NCI-H1048 (cell line): ENCODE data around the gene TMEM263.
"Not testable (repeated sequence)": the region's sequence is repeated elsewhere in the genome, so short reads cannot be mapped to it uniquely, and the experiment has no call there.

Experiments
- DNase-seq: peaks from one replicate; lab custom pipeline; 2025; lab: John Stamatoyannopoulos, UW

Gene TMEM263

DNA sequence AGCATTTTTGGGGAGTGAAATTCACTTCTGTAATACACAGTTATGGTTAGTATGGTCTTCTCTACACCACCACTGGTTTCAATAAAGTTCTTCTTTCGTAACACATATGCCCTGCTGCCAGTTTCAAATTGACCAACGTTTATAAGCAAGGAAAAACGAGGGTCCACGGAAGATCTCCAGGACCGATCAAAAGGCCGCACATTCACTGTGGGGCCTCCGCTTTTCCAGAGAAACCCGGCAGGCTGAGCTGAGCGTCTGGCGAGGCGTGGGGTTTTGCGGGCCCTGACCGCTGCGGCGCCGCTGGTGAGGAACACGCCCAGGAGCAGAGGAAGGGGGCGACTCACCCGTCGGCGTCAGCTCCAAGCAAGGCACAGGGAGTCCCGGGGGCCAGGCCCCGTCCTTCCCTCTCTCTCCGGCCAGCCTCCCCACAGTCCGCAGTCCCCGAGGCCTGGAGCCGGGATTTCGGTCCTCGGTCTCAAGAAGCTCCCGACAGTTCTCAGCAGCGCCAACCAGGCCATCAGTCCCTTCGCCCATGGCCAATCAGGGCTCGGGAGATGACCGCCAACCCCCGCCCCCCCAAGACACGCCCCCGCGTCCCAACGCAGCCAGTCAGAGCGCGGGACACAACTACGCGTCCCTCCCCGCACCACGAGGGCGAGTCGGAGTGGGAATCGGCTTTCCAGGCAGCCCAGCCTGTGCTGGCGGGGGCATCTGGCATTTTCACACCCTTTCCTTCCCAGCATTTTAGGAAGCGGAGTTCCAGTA, 31.1 kb downstream of the TMEM263 start, which contains the start of gene MTERF2:
MTERF2 (minus strand) TSS at position 522 of the 765 bp plus-strand sequence. CDS start 8,432 bp downstream, outside the sequence.
- DNase-seq = peak; percentile 77

DNA sequence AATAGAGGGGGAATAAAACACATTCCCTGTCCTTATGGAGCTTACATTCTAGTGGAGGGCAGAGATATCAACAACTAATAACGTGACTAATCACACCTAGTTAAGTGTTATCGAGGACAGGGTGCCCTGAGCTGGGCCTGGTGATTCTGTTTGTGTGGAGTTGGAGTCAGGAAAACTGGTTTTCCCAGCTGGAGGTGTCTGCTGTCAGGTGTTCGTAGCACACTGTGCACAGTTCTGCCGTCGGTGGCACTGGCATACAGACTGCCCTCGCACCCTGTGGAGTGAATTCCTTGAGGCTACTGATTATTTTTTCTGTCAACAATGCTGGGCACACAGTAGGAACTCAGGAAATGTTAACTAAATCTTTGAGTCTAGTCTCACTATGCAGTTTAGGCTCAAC, 32.1 kb downstream of the TMEM263 start:
- no peak for DNase-seq

DNA sequence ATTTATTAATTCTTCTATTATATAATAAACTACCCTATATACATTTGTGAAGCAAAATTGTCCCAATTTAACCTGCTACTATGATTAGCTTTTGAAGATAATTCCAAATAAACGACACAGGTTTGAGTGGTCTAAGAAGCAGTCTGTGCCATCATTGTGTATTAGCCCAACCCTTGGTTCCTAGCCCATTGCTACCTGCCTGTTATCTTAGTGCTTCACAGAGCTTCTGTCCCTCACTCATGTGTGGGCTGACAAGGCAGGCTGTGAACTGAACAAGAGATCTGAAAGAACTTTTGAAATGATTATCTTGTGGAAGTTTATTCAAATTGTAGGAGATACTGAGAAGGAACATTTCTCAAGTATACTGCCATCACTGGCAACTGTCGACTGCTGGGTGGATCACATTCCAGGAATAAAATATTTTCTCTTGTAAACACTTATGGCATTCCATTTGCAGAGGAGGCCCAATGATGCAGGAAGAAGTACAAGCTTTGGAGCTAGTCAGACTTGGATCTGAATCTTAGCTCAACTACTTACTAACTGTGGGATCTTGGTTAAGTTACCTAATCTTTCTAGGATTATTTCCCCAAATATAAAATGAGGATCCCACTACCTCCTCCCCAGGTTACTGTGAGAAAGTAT, 39.0 kb downstream of the TMEM263 start:
- no peak for DNase-seq

DNA sequence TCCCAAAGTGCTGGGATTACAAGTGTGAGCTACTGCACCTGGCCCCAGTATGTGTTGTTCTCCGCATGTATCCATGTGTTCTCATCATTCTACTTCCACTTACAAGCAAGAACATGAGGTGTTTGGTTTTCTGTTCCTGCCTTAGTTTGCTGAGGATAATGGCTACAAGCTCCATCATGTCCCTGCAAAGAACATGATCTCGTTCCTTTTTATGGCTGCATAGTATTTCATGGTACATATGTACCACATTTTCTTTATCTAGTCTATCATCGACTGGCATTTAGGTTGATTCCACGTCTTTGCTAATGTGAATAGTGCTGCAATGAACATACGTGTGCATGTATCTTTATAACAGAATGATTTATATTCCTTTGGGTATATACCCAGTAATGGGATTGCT, 40.4 kb downstream of the TMEM263 start:
- not testable (repeated sequence) for DNase-seq

DNA sequence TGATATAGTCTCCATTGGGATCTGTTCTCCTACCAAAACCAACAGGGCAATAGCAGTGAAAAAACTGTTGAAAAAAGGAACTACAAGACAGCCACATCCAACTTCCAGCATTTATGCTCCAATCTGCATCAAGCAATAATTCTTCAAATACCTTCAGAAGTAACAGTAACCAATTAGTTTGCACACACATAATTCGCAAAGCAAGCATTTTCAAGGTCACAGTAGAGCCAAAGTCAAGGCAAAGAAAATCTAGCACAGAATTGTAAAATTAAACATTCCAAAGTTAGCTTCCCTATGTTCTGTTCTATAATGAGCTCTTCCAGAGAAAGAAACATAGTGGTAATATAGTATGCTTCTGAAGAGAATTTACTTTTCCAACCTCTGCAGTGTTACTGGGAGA, 42.2 kb downstream of the TMEM263 start:
- no peak for DNase-seq

DNA sequence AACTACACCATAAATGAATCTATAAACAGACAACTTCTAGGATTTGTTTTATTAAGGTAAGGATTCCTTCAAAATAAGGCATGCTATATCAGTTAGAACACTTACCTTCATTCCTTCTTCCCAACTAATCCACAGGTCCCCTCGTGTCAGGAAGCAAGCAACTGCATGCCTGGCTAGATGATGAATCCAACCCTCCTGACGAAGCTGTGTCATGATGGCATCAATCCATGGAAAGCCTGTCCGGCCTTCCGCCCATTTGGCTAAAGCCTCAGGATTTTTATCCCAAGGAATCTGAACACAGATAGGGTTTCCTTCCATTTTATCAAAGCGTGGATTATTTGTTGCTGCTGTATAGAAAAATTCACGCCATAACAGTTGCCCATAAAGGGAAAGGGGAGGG, 43.7 kb downstream of the TMEM263 start:
- no peak for DNase-seq

DNA sequence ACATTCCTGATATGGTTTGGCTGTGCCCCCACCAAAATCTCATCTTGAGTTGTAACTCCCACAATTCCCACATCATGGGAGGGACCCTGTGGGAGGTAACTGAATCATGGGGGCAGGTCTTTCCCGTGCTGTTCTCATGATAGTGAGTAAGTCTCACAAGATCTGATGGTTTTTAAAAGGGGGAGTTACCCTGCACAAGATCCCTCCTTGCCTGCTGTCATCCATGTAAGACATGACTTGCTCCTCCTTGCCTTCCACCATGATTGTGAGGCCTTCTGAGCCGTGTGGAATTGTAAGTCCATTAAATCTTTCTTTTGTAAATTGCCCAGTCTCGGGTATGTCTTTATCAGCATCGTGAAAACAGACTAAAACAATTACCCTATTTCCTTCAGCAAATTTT, 47.0 kb downstream of the TMEM263 start:
- not testable (repeated sequence) for DNase-seq

DNA sequence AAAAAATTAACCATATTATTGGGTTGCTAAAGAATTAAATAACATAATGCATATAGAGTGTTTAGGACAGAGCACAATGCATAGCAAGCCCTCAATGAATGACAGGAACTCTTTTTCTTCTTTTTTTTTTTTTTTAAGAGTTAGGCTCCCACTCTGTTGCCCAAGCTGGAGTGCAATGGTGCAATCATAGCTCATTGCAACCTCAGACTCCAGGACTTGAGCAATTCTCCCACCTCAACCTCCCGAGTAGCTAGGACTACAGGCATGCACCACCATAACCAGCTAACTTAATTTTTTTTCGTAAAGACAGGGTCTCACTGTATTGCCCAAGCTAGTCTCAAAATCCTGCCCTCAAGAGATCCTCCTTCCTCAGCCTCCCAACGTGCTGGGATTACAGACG, 51.7 kb downstream of the TMEM263 start:
- no peak for DNase-seq

DNA sequence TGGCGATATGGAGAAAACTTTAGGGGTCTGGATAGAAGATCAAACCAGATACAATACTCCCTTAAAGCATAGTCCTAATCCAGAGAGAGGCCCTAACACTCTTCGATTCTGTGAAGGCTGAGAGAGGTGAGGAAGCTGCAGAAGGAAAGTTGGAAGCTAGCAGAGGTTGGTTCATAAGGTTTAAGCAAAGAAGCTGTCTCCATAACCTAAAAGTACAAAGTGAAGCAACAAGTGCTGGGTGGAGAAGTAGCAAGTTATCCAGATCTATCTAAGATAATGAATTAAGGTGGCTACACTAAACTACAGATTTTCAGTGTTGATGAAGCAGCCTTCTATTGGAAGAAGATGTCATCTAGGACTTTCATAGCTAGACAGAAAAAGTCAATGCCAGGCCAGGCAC, 55.8 kb downstream of the TMEM263 start:
- no peak for DNase-seq

DNA sequence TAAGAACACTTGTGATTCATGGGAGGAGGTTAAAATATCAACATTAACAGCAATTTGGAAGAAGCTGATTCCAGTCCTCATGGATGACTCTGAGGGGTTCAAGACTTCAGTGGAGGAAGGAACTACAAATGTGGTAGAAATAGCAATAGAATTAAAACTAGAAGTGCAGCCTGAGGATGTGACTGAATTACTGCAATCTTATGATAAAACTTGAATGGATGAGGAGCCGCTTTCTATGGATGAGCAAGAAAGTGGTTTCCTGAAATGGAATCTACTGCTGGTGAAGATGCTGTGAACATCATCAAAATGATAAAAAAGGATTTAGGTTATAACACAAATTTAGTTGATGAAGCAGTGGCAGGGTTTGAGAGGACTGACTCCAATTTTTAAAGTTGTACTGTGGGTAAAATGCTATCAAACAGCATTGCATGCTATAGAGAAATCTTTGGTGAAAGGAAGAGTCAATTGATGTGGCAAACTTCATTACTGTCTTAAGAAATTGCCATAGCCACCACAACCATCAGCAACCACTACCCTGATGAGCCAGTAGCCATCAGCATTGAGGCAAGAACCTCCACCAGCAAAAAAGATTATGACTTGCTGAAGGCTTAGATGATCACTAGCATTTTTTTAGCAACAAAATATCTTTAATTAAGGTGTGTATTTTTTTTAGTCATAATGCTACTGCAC, 57.2 kb downstream of the TMEM263 start:
- DNase-seq = no peak

DNA sequence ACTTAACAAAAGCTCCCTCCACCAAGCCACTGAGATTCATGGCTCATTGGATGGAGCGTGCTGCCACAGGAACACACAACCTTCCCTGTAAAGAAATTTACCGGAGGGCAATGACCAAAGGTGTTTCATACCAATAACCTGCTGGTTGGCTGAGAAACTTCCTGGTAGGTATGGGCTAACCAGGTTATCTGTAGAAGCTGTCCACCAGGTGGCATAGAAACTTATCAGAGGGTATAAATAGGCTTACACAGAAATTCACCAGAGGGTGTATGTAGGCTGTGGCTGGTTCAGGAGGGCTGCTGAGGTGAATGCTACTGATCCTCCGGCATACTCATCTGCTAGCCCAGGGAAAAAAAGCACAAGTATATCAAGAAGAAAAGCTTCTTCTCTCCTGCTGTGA, 58.3 kb downstream of the TMEM263 start:
- DNase-seq = no peak

DNA sequence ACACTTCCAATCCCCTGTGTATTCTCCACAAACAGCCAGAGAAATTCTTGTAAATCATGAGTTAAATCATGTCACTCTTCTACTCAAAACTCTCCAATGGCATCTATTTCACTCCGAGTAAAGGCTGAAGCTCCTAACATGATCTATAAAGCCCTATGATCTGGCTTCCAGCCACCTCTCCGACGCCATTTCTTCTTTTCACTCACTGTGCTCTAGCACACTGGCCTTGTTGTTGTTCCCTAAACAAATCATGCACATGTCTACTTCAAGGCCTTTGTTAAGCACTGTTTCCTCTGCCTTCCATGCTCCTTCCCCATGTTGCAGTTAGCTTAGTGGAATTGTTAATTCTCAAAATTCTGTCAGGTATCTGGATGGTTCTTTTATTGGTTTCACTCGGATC, 61.3 kb downstream of the TMEM263 start:
- no peak for DNase-seq

DNA sequence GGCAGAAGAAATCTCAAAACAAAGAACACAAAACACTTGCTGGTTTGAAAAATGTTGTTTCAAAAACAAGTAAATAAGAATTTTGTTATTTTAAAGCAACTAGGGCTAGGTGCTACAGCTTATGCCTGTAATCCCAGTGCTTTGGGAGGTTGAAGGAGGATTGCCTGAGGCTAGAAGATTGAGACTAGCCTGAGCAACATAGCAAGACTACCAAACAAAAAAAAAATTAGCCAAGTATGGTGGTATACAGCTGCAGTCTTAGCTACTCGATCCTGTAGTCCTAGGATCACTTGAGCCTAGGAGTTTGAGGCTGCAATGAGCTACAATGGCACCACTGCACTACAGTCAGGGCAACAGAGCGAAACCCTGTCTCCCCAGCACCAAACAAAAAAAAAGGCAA, 63.8 kb downstream of the TMEM263 start:
- no peak for DNase-seq
